HuH-7 (cell line): ENCODE measurements around the gene FMR1.

Source experiments
- DNase-seq: peaks from one replicate; pipeline ENCODE4 v3.0.0; 2011; ENCODE audit warnings: low spot score

The FMR1 gene

GRCh38 chrX:147911192-147912022 is at the start of gene FMR1:
Gene FMR1, plus strand, starts transcription at chrX:147911919. Its CDS starts 261 bp downstream, at chrX:147912180.
- DNase-seq: peak; percentile 93

DNA sequence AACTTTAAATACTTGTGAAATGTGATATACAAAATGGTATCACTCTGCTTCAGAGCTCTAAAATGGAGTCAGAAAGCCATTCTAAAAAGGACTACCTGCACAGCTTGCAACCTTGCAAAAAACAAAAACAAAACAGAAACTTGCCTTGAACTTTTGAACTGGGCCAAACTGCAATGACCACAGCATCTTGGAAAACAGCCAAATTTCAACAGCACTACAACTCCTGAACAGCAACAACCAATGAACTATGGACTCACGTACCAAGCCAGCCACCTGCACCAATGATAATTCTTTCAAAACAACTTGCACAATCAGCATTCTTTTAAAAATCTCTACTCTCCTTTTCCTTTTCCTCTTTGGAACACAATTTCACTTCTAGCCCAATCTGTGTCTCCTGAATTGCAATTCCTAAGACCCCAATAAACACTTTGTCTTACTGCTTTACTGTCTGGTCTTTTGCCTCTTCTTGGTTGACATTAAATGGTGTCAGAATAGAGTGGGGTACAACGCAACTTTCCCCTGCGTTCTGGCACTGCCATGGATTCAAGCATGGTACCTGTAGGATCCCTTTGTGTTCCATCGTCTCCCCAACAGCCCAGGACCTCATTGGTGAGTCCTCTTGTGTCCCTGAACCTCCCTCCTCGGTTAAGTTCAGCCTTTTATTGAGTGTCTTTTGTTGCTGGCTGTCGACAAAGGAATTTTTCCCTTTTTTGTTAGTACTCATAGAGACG is 35.7 kb upstream of the FMR1 start:
- no peak for DNase-seq

DNA sequence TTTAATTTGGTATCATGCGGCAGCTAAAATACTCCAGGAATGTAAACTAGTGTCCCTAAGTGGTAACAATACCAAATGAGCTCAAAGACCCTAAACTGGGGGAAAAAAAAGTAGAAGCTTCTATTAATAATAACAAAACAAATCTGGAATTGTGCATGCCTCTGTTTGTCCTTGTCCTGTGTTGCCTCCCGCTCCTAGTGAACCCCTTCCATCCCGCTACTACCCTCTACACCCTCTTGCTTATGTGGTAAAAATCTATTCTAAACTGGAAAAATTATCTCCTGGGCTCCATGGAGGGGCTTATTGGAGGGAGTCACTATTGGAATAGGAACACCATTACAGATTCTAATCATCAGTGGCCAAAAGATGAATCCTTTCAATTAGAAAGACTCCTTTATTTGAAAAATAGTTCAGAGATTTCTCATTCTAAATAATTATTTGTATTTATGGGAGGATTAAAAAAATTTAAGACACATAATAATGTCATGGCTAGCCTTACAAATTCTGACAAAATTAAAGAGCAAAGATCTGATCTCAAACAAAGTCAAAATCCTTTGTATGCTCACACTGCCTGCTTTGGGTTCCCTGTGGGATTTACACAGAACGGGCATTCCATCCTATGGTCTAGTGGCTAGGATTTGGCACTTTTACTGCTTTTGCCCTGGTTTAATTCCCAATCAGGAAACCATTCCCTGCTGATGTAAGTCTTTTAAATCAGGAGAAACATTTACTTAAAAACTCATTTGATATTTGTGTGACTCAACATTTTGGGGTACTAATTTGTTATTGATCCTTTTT is 34.7 kb upstream of the FMR1 start:
- no peak for DNase-seq

DNA sequence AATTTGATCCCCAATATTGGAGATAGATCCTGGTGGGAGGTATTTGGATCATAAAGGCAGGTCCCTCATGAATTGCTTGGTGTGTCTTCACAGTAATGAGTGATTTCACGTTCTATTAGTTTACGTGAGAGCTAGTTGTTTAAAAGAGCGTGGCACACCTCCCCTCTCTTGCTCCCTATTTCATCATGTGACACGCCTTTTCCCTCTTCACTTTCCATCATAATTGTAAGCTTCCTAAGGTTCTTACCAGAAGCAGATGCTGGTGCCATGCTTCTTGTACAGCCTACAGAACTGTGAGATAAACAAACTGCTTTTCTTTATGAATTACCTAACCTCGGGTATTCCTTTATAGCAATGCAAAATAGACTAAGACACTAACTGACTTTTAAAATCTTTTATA is 34.0 kb upstream of the FMR1 start:
- no peak for DNase-seq

- DNase-seq: no peak
These were observed 26.8 kb upstream of the FMR1 start for GRCh38 chrX:147884958-147885357.

DNA sequence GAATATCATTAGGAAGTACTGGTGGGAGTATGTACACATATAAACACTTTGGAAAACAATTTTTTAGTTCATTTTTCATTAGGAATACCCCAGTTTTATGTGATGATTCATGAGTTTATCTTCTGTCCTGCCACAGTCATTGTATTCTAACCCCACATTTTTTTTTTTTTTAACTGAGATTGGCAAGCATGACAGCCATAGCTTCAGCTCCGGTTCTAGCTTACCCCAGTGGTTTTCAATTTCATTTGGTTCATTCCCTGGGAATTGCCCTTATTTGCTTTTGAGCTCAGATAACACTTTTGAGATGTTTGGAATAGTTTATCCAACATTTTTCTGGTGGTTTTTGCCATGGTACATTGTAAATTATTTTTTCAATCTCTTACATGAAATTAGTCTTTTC is 21.0 kb upstream of the FMR1 start:
- no peak for DNase-seq

- no peak for DNase-seq
These were observed 19.8 kb upstream of the FMR1 start for GRCh38 chrX:147891896-147892295.

GRCh38 chrX:147893741-147894140 is 18.0 kb upstream of the FMR1 start:
- no peak for DNase-seq

GRCh38 chrX:147894366-147894963 is 17.3 kb upstream of the FMR1 start:
- DNase-seq: no peak

GRCh38 chrX:147897117-147897516 is 14.6 kb upstream of the FMR1 start:
- DNase-seq: no peak

- no peak for DNase-seq
These were observed 12.8 kb upstream of the FMR1 start for GRCh38 chrX:147898951-147899350.

GRCh38 chrX:147899379-147900114 is 12.2 kb upstream of the FMR1 start:
- DNase-seq: no peak

DNA sequence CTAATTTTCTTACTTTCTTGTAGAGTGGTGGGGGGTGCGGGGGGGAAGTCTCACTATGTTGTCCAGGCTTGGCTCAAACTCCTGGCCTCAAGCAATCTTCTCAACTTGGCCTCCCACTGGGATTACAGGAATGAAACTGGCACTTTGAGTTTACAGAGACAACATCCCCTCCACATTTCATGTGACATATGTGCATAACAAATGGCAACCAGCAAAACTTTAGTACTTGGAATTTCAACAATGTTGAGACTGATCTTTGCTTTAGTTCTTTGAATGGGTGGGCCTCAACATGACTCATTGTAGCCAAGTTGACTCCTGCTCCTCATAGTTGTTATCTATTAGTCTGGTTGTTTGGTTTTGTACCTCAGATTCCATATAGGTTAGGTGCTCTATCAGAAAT is 11.4 kb upstream of the FMR1 start:
- DNase-seq: no peak

- no peak for DNase-seq
These were observed 10.1 kb upstream of the FMR1 start for GRCh38 chrX:147901461-147902126.

DNA sequence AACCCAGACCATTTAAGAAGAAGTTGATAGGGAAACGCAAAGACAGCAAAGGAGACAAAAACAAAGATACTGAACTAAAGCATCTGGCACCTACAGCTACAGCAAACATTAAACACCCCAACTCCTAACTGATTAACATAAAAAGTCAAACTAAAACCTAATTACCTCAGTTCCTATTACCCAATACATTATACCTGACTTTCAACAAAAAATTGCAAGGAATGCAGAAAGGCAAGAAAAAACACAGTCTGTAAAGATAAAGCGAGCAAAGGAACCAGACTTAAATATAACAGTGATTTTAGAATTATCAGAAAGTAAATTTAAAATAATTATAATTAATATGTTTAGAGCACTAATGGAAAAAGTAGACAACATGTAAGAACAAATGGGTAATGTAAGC is 9.4 kb upstream of the FMR1 start:
- DNase-seq: no peak

GRCh38 chrX:147908106-147908505 is 3.6 kb upstream of the FMR1 start:
- DNase-seq: no peak

DNA sequence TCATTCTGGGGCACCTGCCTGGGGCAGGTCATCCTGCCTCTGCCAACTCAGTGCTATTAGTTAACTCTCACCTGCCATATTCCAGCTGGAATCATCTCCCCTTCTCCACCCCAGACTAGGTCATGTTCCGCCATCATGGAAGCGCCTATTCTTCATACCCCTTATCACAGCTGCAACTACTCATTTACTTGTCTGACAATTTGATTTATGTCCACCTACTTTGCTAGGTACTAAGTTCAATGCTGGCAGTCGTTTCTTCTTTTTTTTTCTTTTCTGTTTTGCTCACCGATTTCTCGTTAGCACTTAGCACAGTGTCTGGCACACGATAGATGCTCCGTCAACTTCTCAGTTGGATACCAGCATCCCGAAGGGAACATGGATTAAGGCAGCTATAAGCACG is 1.1 kb upstream of the FMR1 start:
- no peak for DNase-seq

GRCh38 chrX:147912093-147912801 is 528 bp downstream of the FMR1 start:
- no peak for DNase-seq

DNA sequence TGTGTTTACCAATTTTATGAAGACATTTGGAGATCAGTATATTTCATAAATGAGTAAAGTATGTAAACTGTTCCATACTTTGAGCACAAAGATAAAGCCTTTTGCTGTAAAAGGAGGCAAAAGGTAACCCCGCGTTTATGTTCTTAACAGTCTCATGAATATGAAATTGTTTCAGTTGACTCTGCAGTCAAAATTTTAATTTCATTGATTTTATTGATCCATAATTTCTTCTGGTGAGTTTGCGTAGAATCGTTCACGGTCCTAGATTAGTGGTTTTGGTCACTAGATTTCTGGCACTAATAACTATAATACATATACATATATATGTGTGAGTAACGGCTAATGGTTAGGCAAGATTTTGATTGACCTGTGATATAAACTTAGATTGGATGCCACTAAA is 1.9 kb downstream of the FMR1 start:
- no peak for DNase-seq

DNA sequence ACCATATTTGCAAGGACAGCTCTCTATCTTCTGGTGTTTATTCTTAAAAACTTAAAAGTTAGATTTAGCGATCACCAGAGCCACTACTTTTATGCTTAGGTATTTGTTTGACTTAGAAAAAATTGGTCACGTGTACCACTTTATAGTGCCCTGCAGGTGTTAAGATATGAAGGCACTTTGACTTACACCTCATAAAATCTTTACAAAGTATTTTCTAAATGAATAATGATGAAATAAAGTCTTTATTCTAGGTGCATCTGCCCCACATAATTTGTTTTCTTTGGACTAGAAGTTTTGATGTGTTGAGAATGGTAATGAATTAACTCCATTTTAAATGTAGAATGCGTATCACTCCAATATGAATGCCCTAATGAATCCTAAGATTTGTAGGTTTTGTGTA is 2.9 kb downstream of the FMR1 start:
- DNase-seq: no peak
